ENCODE measurements around the gene HRC.
"Not testable (repeated sequence)": the region's sequence is repeated elsewhere in the genome, so short reads cannot be mapped to it uniquely, and the experiment has no call there.

Gene HRC

GRCh38 chr19:49155005-49155819 is at the start of gene HRC:
TSS of gene HRC (minus strand) at chr19:49155396. CDS start at chr19:49155237, 159 bp downstream.
- FAIRE-seq, result no peak

- no peak for FAIRE-seq
Measured at GRCh38 chr19:49201042-49201441, 45.8 kb upstream of the HRC start.

- no peak for FAIRE-seq
Measured at GRCh38 chr19:49200238-49200862, 45.2 kb upstream of the HRC start.

- FAIRE-seq, result no peak
Measured at GRCh38 chr19:49196527-49197240, 41.5 kb upstream of the HRC start.

- no peak for FAIRE-seq
Measured at GRCh38 chr19:49194408-49194807, 39.2 kb upstream of the HRC start.

- FAIRE-seq, result no peak
Measured at GRCh38 chr19:49193822-49194394, 38.7 kb upstream of the HRC start.

GRCh38 chr19:49190781-49191180 is 35.6 kb upstream of the HRC start:
- FAIRE-seq, result no peak

GRCh38 chr19:49189259-49189658 is 34.1 kb upstream of the HRC start:
- no peak for FAIRE-seq

- FAIRE-seq, result no peak
Measured at GRCh38 chr19:49188626-49189200, 33.5 kb upstream of the HRC start.

- no peak for FAIRE-seq
Measured at GRCh38 chr19:49186108-49186507, 30.9 kb upstream of the HRC start.

- FAIRE-seq, result no peak
Measured at GRCh38 chr19:49182848-49183375, 27.7 kb upstream of the HRC start.

- not testable (repeated sequence) for FAIRE-seq
Measured at GRCh38 chr19:49182010-49182847, 27.0 kb upstream of the HRC start.

- no peak for FAIRE-seq
Measured at GRCh38 chr19:49180659-49181058, 25.5 kb upstream of the HRC start.

GRCh38 chr19:49173198-49173597 is 18.0 kb upstream of the HRC start:
- FAIRE-seq, result no peak

GRCh38 chr19:49168421-49168820 is 13.2 kb upstream of the HRC start:
- FAIRE-seq, result no peak

GRCh38 chr19:49167857-49168409 is 12.7 kb upstream of the HRC start:
- FAIRE-seq, result no peak

GRCh38 chr19:49165865-49166301 is 10.7 kb upstream of the HRC start:
- FAIRE-seq, result no peak

GRCh38 chr19:49165111-49165750 is 10.0 kb upstream of the HRC start:
- FAIRE-seq, result no peak

- FAIRE-seq, result no peak
Measured at GRCh38 chr19:49161987-49162386, 6.8 kb upstream of the HRC start.

GRCh38 chr19:49160450-49161189 is 5.4 kb upstream of the HRC start:
- FAIRE-seq, result no peak

Measured in A204.1 (cell line).